K562 treated with DMSO at 1 percent for 48 hours (cell line): ENCODE data around the gene PCDHB16. TPM values are rescaled to one million over a fixed set of nuclear protein-coding genes. Genes with fewer than 3 reads are reported as not detected.

Source experiments
- total RNA-seq: library from RNA; unstranded; fragments of 300-600 nt; gene quantifications from 2 replicates; pipeline ENCODE4 v1.2.3, GENCODE V29; 2022; ENCODE audit warnings: low replicate concordance; ENCODE audit errors: extremely low read depth

The PCDHB16 gene
- total RNA-seq: not detected in 2 replicates

DNA sequence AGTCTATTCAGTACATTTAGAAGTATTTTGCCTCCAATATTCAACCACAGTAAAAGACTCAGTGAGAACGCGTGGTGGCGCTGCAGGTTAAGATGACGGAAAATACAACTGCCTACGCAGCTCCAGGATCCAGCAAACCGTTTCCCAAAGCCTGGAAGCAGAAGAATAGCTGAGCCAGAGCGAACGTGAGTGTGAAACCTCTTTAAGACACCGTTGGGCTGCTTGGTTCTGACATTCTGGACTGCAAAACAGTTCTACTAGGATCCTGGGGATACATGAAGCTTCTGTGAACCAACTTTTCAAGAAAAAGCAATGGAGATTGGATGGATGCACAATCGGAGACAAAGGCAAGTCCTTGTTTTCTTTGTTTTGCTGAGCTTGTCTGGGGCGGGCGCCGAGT, at the start of gene PCDHB16:
PCDHB16 (plus strand) TSS at position 140 of the 400 bp plus-strand sequence; CDS start at position 313, 173 bp downstream.

DNA sequence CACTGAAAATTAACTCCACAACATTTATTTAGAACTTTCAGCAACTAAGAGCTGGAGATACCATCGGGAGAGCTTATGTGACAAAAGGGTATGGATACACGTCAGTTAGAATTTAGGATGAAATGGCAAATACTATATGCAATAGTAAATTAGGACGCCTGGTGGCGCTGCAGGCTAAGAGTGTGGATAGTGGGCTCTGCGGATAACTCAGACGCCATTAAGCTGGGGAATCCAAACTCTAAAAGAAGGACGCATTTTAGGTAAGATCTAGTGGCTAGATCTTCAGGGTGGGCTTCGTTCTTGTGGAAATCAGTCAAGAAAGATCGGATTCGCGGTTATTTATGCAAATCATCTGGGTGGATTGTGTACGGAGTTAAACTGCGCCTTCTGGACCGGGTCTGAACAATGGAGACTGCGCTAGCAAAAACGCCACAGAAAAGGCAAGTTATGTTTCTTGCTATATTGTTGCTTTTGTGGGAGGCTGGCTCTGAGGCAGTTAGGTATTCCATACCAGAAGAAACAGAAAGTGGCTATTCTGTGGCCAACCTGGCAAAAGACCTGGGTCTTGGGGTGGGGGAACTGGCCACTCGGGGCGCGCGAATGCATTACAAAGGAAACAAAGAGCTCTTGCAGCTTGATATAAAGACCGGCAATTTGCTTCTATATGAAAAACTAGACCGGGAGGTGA, 47.0 kb upstream of the PCDHB16 start, which contains the start of gene PCDHB5:
PCDHB5 (plus strand) TSS at position 177 of the 688 bp plus-strand sequence; CDS start at position 406, 229 bp downstream.

DNA sequence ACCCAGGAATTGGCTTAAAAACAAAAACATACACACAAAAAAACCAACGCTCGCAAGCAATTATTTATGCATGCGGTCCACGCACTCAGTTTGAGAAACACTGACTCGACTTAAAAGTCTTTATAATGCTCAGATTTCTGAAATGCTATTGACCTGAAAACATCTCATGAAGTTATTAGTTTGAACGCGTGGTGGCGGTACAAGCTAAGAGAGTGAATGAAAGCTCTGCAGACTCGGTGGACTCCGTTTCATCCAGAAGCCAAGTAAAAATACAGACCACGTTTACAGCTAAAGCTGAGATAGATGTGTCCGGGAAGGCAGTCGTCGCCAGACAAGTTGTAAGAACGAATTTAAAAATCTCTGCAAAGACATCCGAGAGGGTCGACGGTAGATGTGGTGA, 32.4 kb upstream of the PCDHB16 start, which contains the start of gene PCDHB6:
PCDHB6 (plus strand) TSS at position 246 of the 400 bp plus-strand sequence. CDS start 201 bp downstream, outside the sequence.

DNA sequence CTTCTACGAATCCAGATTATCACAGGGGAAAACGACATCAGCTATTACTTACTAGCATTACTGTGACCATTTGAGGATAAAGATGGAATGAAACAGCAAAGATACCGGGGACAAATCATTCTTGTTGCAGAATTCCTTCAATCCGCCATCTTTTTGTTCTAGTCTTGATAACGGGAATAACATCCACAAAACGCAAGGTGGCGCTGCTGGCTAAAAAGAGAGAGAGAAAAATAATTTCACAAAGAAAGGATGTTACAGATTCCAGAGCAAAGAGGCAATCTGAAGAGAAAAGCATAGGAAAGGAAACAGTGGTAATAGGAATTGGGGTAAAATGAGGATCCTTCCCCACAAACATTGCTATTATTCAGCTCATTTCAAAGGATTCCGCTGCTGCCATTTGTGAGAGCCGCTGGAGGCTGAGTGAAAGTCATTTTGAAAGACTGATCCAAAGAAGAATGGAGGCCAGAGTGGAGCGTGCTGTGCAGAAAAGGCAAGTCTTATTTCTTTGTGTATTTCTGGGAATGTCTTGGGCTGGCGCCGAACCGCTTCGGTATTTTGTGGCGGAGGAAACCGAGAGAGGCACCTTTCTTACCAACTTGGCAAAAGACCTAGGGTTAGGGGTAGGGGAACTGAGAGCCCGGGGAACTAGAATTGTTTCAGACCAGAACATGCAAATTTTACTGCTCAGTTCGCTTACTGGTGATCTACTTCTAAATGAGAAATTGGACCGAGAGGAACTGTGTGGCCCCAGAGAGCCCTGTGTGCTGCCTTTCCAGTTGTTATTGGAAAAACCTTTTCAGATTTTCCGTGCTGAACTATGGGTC, 9.6 kb upstream of the PCDHB16 start, which contains the start of gene PCDHB7:
PCDHB7 (plus strand) TSS at position 264 of the 824 bp plus-strand sequence; CDS start at position 456, 192 bp downstream.

DNA sequence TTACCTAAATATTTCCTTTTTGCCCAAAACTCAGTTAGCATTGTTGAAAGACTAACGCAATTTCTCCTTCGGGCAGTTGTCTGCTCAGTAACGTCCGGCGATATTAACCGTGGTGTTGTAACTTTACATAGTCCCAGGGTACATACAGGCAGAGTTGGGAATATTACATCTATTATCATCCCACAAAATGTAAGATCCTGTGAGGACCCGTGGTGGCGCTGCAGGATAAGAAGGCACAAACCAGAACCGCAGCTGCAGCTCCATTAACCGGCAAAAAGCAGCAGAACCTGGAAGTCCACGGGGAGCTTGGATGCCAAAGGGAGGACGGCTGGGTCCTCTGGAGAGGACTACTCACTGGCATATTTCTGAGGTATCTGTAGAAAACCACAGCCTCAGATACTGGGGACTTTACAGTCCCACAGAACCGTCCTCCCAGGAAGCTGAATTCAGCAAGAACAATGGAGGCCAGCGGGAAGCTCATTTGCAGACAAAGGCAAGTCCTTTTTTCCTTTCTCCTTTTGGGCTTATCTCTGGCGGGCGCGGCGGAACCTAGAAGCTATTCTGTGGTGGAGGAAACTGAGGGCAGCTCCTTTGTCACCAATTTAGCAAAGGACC, 4.5 kb upstream of the PCDHB16 start, which contains the start of gene PCDHB8:
PCDHB8 (plus strand) TSS at position 214 of the 615 bp plus-strand sequence; CDS start at position 459, 245 bp downstream.

DNA sequence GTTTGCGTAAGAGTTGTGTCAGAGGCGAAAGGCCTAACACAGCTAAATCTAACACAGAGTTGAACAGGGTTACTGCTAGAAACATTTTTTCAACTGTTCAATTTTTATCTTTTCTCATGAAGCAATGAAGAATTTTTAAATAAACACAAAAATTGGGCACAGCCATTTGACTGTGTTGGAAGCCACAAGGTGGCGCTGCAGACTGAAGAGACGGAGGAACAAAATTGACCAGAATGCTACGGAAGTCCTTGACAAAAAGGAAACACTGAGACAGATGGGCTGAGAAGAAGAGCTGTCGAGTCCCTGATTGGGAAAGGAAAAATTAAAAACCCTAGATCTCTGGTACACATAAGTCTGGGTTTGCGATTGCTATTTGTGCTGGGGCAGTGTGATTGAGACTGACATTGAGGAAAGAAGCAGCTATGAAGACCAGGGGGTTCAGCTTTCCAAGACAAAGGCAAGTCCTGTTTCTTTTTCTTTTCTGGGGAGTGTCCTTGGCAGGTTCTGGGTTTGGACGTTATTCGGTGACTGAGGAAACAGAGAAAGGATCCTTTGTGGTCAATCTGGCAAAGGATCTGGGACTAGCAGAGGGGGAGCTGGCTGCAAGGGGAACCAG, 4.8 kb downstream of the PCDHB16 start, which contains the start of gene PCDHB9:
PCDHB9 (plus strand) TSS at position 265 of the 616 bp plus-strand sequence; CDS start at position 423, 158 bp downstream.

DNA sequence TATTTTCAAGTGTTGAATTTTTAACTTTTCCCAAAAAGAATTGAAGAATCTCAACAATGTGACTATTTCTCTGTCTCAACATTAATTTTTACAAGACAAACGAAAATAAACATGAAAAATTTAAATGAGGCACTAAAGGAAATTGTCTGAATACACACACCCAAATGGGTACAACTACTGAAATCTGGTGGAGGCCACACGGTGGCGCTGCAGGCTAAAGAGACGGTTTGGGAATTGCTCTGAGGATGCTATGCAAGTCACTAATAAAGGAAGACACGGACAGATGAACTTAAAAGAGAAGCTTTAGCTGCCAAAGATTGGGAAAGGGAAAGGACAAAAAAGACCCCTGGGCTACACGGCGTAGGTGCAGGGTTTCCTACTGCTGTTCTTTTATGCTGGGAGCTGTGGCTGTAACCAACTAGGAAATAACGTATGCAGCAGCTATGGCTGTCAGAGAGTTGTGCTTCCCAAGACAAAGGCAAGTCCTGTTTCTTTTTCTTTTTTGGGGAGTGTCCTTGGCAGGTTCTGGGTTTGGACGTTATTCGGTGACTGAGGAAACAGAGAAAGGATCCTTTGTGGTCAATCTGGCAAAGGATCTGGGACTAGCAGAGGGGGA, 10.0 kb downstream of the PCDHB16 start, which contains the start of gene PCDHB10:
PCDHB10 (plus strand) TSS at position 244 of the 616 bp plus-strand sequence; CDS start at position 444, 200 bp downstream.

DNA sequence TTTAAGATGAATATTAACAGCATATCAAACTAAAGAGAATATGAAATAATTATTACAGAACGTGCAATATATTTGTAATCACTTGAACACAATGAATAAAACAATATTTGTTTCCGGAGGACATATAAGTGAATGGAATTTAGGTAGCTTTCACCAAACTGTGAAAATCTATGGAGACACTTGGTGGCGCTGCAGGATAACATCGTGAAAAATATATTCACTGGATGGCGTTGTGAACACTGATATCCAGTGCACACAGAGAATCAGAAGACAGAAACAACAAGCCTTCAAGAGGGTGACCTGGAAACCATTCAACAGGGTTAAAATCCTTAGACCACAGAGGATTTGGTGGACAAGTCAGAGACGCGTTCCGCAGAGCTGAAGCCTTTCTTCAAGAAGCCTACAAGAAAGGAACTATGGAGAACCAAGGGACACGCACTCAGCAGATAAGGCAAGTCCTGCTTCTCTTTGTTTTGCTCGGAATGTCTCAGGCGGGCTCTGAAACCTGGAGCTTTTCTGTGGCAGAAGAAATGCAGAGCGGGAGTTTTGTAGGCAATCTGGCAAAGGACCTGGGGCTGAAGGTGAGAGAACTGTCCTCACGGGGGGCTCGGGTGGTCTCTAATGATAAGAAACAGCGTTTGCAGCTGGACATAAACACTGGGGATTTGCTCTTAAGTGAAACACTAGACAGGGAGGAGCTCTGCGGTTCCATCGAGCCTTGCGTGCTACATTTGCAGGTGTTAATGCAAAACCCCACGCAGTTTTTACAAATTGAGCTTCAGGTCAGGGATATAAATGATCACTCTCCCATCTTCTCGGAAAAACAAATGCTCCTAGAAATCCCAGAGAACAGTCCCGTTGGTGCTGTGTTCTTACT, 17.4 kb downstream of the PCDHB16 start, which contains the start of gene PCDHB11:
PCDHB11 (plus strand) TSS at position 269 of the 877 bp plus-strand sequence; CDS start at position 417, 148 bp downstream.

DNA sequence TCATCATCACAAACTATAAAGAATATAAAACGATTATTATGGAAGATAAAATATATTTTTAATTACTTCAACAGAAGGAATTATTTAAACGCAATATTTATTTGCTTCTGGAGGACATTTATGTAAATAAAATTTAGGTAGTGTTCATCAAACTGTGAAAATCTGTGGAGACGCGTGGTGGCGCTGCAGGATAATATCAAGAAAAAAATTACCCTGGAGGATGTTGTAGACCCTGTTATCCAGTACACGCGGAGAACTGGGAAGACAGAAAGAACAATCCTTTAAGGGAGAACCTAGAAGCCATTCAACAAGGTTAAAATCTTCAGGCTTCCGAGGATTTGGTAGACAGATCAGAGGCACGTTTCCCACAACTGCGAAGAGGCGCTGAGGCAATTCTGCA, 26.3 kb downstream of the PCDHB16 start, which contains the start of gene PCDHB12:
PCDHB12 (plus strand) TSS at position 242 of the 400 bp plus-strand sequence. CDS start 189 bp downstream, outside the sequence.

DNA sequence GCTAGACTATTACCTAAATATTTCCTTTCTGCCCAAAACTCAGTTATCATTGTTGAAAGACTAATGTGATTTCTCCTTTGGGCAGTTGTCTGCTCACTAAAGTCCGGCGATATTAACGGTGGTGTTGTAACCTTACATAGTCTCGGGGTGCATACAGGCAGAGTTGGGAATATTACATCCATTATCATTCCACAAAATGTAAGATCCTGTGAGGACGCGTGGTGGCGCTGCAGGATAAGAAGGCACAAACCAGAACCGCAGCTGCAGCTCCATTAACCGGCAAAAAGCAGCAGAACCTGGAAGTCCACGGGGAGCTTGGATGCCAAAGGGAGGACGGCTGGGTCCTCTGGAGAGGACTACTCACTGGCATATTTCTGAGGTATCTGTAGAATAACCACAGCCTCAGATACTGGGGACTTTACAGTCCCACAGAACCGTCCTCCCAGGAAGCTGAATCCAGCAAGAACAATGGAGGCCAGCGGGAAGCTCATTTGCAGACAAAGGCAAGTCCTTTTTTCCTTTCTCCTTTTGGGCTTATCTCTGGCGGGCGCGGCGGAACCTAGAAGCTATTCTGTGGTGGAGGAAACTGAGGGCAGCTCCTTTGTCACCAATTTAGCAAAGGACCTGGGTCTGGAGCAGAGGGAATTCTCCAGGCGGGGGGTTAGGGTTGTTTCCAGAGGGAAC, 31.6 kb downstream of the PCDHB16 start, which contains the start of gene PCDHB13:
PCDHB13 (plus strand) TSS at position 264 of the 684 bp plus-strand sequence; CDS start at position 469, 205 bp downstream.

DNA sequence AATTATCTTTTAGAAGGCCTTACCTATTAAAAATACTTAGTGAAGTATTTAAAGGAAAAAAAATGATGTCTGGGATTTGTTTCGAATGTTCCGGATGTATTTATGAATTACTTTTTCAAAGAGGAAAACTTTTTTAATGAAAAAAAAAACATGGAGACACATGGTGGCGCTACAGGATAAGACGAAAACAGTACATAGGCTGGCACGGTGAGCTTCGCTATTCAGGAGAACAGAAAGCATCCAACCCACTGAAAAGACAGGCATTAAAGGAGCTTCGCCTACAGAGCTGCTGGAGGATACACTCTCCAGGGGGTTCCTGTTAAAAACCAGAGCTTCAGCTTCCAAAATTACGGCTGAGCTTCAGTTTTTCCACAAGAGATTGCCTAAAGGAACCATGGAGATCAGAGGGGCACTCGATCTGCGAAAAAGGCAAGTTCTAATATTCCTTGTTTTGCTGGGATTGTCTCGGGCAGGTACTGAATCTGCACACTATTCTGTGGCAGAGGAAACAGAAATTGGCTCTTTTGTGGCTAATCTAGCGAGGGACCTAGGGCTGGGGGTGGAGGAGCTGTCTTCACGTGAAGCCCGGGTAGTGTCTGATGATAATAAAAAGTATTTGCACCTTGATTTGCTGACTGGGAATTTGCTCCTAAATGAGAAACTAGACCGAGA, 41.1 kb downstream of the PCDHB16 start, which contains the start of gene PCDHB14:
PCDHB14 (plus strand) TSS at position 232 of the 672 bp plus-strand sequence; CDS start at position 395, 163 bp downstream.

Other genes with a start within 250 kb of the PCDHB16 start
- gene PCDHAC2, start 215.9 kb upstream of the PCDHB16 start, total RNA-seq: not detected in 2 replicates
- not detected in 2 replicates for gene PCDHB1, start 131.0 kb upstream of the PCDHB16 start, total RNA-seq
- not detected in 2 replicates for gene PCDHB2, start 87.8 kb upstream of the PCDHB16 start, total RNA-seq
- gene PCDHB3, start 81.9 kb upstream of the PCDHB16 start, total RNA-seq: not detected in 2 replicates
- not detected in 2 replicates for gene PCDHB4, start 60.6 kb upstream of the PCDHB16 start, total RNA-seq
- gene PCDHB5, start 47.2 kb upstream of the PCDHB16 start, total RNA-seq: not detected in 2 replicates
- gene PCDHB6, start 32.3 kb upstream of the PCDHB16 start, total RNA-seq: not detected in 2 replicates
- gene PCDHB7, start 9.7 kb upstream of the PCDHB16 start, total RNA-seq: not detected in 2 replicates
- not detected in 2 replicates for gene PCDHB8, start 4.6 kb upstream of the PCDHB16 start, total RNA-seq
- gene PCDHB9, start 4.8 kb downstream of the PCDHB16 start, total RNA-seq: not detected in 2 replicates
- not detected in 2 replicates for gene PCDHB10, start 10.0 kb downstream of the PCDHB16 start, total RNA-seq
- gene PCDHB11, start 17.2 kb downstream of the PCDHB16 start, total RNA-seq: not detected in 2 replicates
- not detected in 2 replicates for gene PCDHB12, start 26.3 kb downstream of the PCDHB16 start, total RNA-seq
- gene PCDHB13, start 31.5 kb downstream of the PCDHB16 start, total RNA-seq: not detected in 2 replicates
- not detected in 2 replicates for gene PCDHB14, start 41.0 kb downstream of the PCDHB16 start, total RNA-seq
- not detected in 2 replicates for gene PCDHB15, start 63.0 kb downstream of the PCDHB16 start, total RNA-seq
- not detected in 2 replicates for gene SLC25A2, start 121.7 kb downstream of the PCDHB16 start, total RNA-seq
- gene TAF7, start 138.4 kb downstream of the PCDHB16 start, total RNA-seq: not detected in 2 replicates
- not detected in 2 replicates for gene PCDHGA1, start 148.1 kb downstream of the PCDHB16 start, total RNA-seq
- not detected in 2 replicates for gene PCDHGA2, start 156.4 kb downstream of the PCDHB16 start, total RNA-seq
- not detected in 2 replicates for gene PCDHGA3, start 161.4 kb downstream of the PCDHB16 start, total RNA-seq
- not detected in 2 replicates for gene PCDHGB1, start 167.7 kb downstream of the PCDHB16 start, total RNA-seq
- gene PCDHGA4, start 172.6 kb downstream of the PCDHB16 start, total RNA-seq: not detected in 2 replicates
- gene PCDHGB2, start 177.6 kb downstream of the PCDHB16 start, total RNA-seq: not detected in 2 replicates
- gene PCDHGA5, start 181.8 kb downstream of the PCDHB16 start, total RNA-seq: not detected in 2 replicates
- gene PCDHGB3, start 187.9 kb downstream of the PCDHB16 start, total RNA-seq: not detected in 2 replicates
- gene PCDHGA6, start 191.5 kb downstream of the PCDHB16 start, total RNA-seq: not detected in 2 replicates
- not detected in 2 replicates for gene PCDHGA7, start 200.4 kb downstream of the PCDHB16 start, total RNA-seq
- gene PCDHGB4, start 205.3 kb downstream of the PCDHB16 start, total RNA-seq: not detected in 2 replicates
- not detected in 2 replicates for gene PCDHGA8, start 210.2 kb downstream of the PCDHB16 start, total RNA-seq
- gene PCDHGB5, start 215.6 kb downstream of the PCDHB16 start, total RNA-seq: not detected in 2 replicates
- gene PCDHGA9, start 220.4 kb downstream of the PCDHB16 start, total RNA-seq: not detected in 2 replicates
- not detected in 2 replicates for gene PCDHGB6, start 225.6 kb downstream of the PCDHB16 start, total RNA-seq
- not detected in 2 replicates for gene PCDHGA10, start 230.6 kb downstream of the PCDHB16 start, total RNA-seq
- gene PCDHGB7, start 235.3 kb downstream of the PCDHB16 start, total RNA-seq: not detected in 2 replicates
- gene PCDHGA11, start 238.7 kb downstream of the PCDHB16 start, total RNA-seq: not detected in 2 replicates
- not detected in 2 replicates for gene PCDHGA12, start 248.1 kb downstream of the PCDHB16 start, total RNA-seq